Activated T-cell treated with anti-CD3 and anti-CD28 coated beads, Interleukin-2, amount 50 U/mL, for 72 hours (primary cell): Measurements from ENCODE around the gene HOMER2. TPM values are rescaled to one million over a fixed set of nuclear protein-coding genes. Genes with fewer than 3 reads are reported as not detected.

Source experiments
- ATAC-seq, 2 donors: fragments of 150-1000 bp; cut with Tn5 transposase; replicated peaks in 1 of 2; 2 replicates each; pipeline ENCODE4 v1.10.0; 2021; ENCODE audit warnings: moderate library complexity in 2 of 2, mild to moderate bottlenecking in 1 of 2
- DNase-seq, 2 donors: peaks; one replicate each; pipeline ENCODE4 v3.0.0; 2021 to 2022; ENCODE audit warnings: mixed read lengths in 1 of 2
- H3K27ac Mint-ChIP-seq: one replicate; pipeline ENCODE4 v1.8.0; 2022; ENCODE audit warnings: mild to moderate bottlenecking, moderate library complexity, mixed read lengths
- H3K27me3 Mint-ChIP-seq: one replicate; pipeline ENCODE4 v1.8.0; 2022; ENCODE audit warnings: low read depth, mixed read lengths
- H3K36me3 Mint-ChIP-seq, 2 donors: one replicate each; pipeline ENCODE4 v1.8.0; 2022; ENCODE audit warnings: mixed read lengths in 2 of 2, mild to moderate bottlenecking in 1 of 2; ENCODE audit not compliant: insufficient read depth in 2 of 2
- H3K4me1 Mint-ChIP-seq: one replicate; pipeline ENCODE4 v1.8.0; 2022; ENCODE audit warnings: low read depth, mixed read lengths
- H3K4me3 Mint-ChIP-seq, 2 donors: one replicate each; pipeline ENCODE4 v1.8.0; 2022; ENCODE audit warnings: mild to moderate bottlenecking in 2 of 2, mixed read lengths in 2 of 2, moderate library complexity in 2 of 2
- H3K9me3 Mint-ChIP-seq, 2 donors: one replicate each; pipeline ENCODE4 v1.8.0; 2022; ENCODE audit warnings: mixed read lengths in 2 of 2
- total RNA-seq, 2 donors: library from RNA; stranded (reverse); gene quantifications; one replicate each; pipeline ENCODE4 v1.2.3, GENCODE V29; 2022

Gene HOMER2
- total RNA-seq, 2 donors from 2014 or later, result 9.6 to 10.9 TPM

DNA sequence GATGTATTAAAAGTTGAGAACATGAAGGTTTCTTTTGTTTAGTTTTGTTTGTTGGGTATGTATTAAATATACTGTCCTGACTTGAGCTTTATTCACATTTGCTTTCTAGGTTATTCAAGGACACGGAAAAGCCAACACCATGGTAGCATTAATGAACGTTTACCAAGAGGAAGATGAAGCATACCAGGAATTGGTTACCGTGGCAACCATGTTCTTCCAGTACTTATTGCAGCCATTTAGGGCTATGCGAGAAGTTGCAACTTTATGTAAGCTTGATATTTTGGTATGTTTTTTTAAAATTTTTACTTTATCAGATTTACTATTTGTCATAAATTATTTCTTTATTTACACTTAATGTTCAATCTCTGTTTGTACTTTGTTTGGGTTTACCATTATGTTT lies 139.5 kb downstream of the HOMER2 start:
- Mint-ChIP-seq H3K9me3 (no peaks in the 10 kb centered on the region), H3K27me3 (peaks cover 5% of the 10 kb centered on the region), H3K27ac (no peak overlapping the region), H3K4me1 (peaks cover 37% of the 10 kb centered on the region), H3K4me3 (no peak overlapping the region), H3K36me3 (peaks cover 11 to 47% of the 10 kb centered on the region in 2 donors)
- no peak for ATAC-seq
- DNase-seq, result no peak

GRCh38 chr15:82810890-82811426 lies 141.6 kb downstream of the HOMER2 start:
- Mint-ChIP-seq H3K36me3 (peaks cover 8 to 36% of the 10 kb centered on the region in 2 donors), H3K4me1 (peaks cover 42% of the 10 kb centered on the region), H3K27me3 (peaks cover 17% of the 10 kb centered on the region), H3K9me3 (no peaks in the 10 kb centered on the region), H3K27ac (peak overlapping the region; percentile 98), H3K4me3 (peak overlapping the region; percentile 87 to 94)
- DNase-seq (peak; percentile 54 to 64), ATAC-seq (peak in 1 of 2 donors; percentile 12)

- H3K4me3 Mint-ChIP-seq, result peak overlapping the region; percentile 87 to 94
- H3K27ac Mint-ChIP-seq, result peak overlapping the region; percentile 98
- peaks cover 19% of the 10 kb centered on the region for H3K27me3 Mint-ChIP-seq
- peaks cover 4 to 29% of the 10 kb centered on the region in 2 donors for H3K36me3 Mint-ChIP-seq
- no peaks in the 10 kb centered on the region for H3K9me3 Mint-ChIP-seq
- ATAC-seq, result peak; percentile 36 to 44
- H3K4me1 Mint-ChIP-seq, result peaks cover 42% of the 10 kb centered on the region
- peak; percentile 42 to 57 for DNase-seq
These were observed 142.2 kb downstream of the HOMER2 start for GRCh38 chr15:82810061-82810889.

- peak within 1 kb of the TSS; percentile 98 for H3K27ac Mint-ChIP-seq
- peak; percentile 94 for ATAC-seq
These were observed 143.0 kb downstream of the HOMER2 start, which contains the start of gene WHAMM for GRCh38 chr15:82809308-82810060. WHAMM (plus strand) TSS chr15:82809628; CDS start chr15:82809727, 99 bp downstream.

GRCh38 chr15:82808634-82809041 lies 143.9 kb downstream of the HOMER2 start:
- Mint-ChIP-seq H3K27me3 (peaks cover 23% of the 10 kb centered on the region), H3K36me3 (peaks cover 0 to 17% of the 10 kb centered on the region in 2 donors), H3K9me3 (no peaks in the 10 kb centered on the region), H3K27ac (no peak overlapping the region), H3K4me1 (peaks cover 42% of the 10 kb centered on the region), H3K4me3 (peak overlapping the region; percentile 75 to 83)
- ATAC-seq (no peak), DNase-seq (no peak)

More at GRCh38 chr15:82809308-82810060, 143.0 kb downstream of the HOMER2 start, which contains the start of gene WHAMM:
- Mint-ChIP-seq H3K9me3 (no peaks in the 10 kb centered on the region), H3K36me3 (peaks cover 2 to 24% of the 10 kb centered on the region in 2 donors), H3K4me3 (peak within 1 kb of the TSS; percentile 87 to 94), H3K27me3 (peaks cover 19% of the 10 kb centered on the region), H3K4me1 (peaks cover 42% of the 10 kb centered on the region)
- peak; percentile 94 to 96 for DNase-seq

DNA sequence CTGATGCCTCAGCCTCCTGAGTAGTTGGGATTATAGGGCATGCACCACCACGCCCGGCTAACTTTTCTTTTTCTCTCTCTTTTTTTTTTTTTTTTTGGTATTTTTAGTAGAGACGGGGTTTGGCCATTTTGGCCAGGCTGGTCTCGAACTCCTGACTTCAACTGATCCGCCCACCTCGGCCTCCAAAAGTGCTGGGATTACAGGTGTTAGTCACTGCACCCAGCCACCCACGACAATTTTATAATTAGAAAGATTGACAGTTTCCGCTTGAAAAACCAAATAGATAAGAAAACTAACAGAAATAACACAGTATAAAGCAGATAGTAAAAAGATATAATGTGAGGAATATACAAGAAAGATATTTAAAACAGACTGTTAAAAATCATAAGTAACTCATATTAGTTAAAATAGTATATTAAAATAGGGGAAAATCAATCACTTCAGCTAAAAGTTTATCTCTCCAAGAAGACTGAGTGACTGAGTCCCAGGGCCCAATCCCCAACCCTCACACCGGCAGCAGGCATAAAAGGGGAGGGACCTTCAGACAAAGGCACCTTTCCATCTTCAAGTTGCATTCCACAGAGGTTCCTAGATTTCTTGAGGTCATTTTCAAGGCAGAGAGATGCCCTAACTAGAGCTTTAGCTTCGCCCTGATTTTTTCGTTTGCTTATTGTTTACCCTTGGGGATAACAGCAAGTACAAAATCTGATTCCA lies 144.4 kb downstream of the HOMER2 start:
- H3K4me3 Mint-ChIP-seq, result no peak overlapping the region
- H3K36me3 Mint-ChIP-seq, result peaks cover 0 to 15% of the 10 kb centered on the region in 2 donors
- H3K27me3 Mint-ChIP-seq, result peaks cover 27% of the 10 kb centered on the region
- ATAC-seq, result no peak
- peak overlapping the region; percentile 51 for H3K27ac Mint-ChIP-seq
- H3K9me3 Mint-ChIP-seq, result no peaks in the 10 kb centered on the region
- DNase-seq, result no peak
- peaks cover 42% of the 10 kb centered on the region for H3K4me1 Mint-ChIP-seq

- no peak within 1 kb of the TSS for H3K4me3 Mint-ChIP-seq
- H3K27ac Mint-ChIP-seq, result no peak within 1 kb of the TSS
These were observed 146.5 kb downstream of the HOMER2 start, which contains the start of gene FSD2 for GRCh38 chr15:82805994-82806406. FSD2 (minus strand) TSS chr15:82806069; CDS start chr15:82787390, 18,679 bp downstream.

DNA sequence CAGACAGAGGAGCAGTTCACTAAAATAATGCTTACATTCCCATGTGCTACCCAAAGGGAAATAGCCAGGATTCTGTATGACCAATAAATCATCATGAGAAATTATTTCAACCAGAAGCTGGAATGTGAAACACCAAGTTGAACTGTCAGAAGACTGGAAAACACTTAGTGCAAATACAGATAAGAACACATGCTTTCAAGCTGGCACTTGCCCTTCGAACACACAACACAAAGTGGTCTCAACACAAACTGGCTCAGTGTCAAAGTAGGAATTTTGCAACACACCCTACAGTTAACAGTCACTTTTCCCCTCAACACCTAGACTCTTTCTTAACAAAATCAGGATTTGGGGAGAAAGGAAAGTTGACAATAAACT lies 148.0 kb downstream of the HOMER2 start:
- Mint-ChIP-seq H3K27me3 (peaks cover 46% of the 10 kb centered on the region), H3K4me3 (no peak overlapping the region), H3K27ac (no peak overlapping the region), H3K36me3 (no peaks in the 10 kb centered on the region), H3K4me1 (peaks cover 15% of the 10 kb centered on the region), H3K9me3 (no peaks in the 10 kb centered on the region)
- ATAC-seq, result no peak
- DNase-seq, result no peak

More at GRCh38 chr15:82805994-82806406, 146.5 kb downstream of the HOMER2 start, which contains the start of gene FSD2:
- ATAC-seq, result no peak
- peaks cover 0 to 3% of the 10 kb centered on the region in 2 donors for H3K36me3 Mint-ChIP-seq
- peaks cover 35% of the 10 kb centered on the region for H3K27me3 Mint-ChIP-seq
- peaks cover 22% of the 10 kb centered on the region for H3K4me1 Mint-ChIP-seq
- no peak for DNase-seq
- no peaks in the 10 kb centered on the region for H3K9me3 Mint-ChIP-seq

DNA sequence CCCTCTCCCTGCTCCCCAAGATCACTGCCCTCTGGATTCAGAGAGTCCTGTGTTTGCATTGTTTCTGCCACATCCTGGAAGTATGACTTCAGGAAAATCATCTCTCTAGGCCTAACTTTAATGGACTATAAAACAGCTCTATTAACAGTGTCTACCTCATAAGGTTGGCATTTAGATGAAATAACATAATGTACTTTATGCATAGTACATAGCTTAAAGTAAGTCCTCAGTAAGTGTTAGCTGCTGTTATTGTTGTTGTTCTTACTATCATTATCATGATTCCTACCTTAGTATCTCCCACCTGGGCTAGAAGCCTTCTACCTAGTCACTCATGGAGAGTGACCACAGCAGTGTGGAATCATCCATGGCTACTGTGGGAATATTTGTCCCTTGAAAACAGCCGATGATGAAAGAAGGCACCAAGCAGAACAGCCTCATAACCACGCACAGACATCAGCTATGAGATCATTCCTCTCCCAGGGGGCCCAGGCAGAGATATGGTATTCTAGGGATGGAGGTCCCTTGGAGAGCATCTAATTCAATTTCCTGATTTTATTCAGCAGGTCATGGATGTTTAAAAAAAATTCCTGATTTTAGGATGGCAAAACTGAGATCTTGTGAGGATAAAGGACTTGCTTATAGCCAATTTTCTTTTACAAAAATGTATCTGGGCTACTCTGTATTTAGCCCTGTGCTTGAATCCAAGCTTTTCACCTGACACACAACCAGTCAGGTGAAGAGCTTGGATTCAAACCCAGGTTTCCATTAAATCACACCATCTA lies 148.5 kb downstream of the HOMER2 start:
- H3K9me3 Mint-ChIP-seq, result no peaks in the 10 kb centered on the region
- no peaks in the 10 kb centered on the region for H3K36me3 Mint-ChIP-seq
- H3K4me3 Mint-ChIP-seq, result no peak overlapping the region
- DNase-seq (no peak), ATAC-seq (no peak)
- no peak overlapping the region for H3K27ac Mint-ChIP-seq
- H3K4me1 Mint-ChIP-seq, result peaks cover 11% of the 10 kb centered on the region
- peaks cover 52% of the 10 kb centered on the region for H3K27me3 Mint-ChIP-seq

DNA sequence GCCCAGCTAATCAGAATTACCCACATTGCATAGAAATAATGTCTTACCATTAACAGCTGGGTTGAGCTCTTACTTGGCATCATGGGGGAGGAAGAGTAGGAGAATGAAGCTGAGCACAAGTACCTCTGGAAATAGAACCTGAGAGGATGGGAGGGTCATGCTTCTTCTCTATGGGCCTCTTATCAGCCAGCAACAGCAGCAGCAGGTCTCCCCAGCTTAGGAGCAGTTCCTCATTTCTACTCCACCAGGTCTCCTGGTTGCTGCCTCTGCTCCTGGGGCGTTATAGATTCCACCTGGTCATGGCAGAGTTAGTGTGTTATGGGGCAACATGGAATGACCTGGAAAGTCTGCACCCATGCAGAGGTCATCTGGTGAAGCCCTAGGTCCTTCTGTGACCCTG lies 150.0 kb downstream of the HOMER2 start:
- peaks cover 53% of the 10 kb centered on the region for H3K27me3 Mint-ChIP-seq
- H3K27ac Mint-ChIP-seq, result no peak overlapping the region
- H3K9me3 Mint-ChIP-seq, result no peaks in the 10 kb centered on the region
- H3K4me3 Mint-ChIP-seq, result no peak overlapping the region
- DNase-seq (no peak), ATAC-seq (no peak)
- H3K36me3 Mint-ChIP-seq, result no peaks in the 10 kb centered on the region
- H3K4me1 Mint-ChIP-seq, result peaks cover 5% of the 10 kb centered on the region

GRCh38 chr15:82799183-82799841 lies 153.2 kb downstream of the HOMER2 start:
- H3K36me3 Mint-ChIP-seq, result peaks cover 0 to 2% of the 10 kb centered on the region in 2 donors

More at GRCh38 chr15:82799183-82799841, 153.2 kb downstream of the HOMER2 start:
- no peak for DNase-seq
- Mint-ChIP-seq H3K27ac (no peak overlapping the region), H3K9me3 (peaks cover 0 to 1% of the 10 kb centered on the region in 2 donors), H3K4me1 (no peaks in the 10 kb centered on the region), H3K4me3 (no peak overlapping the region), H3K27me3 (peaks cover 39% of the 10 kb centered on the region)
- ATAC-seq, result no peak
